Non-pigmented ciliary epithelial cell (primary cell): Measurements from ENCODE around the gene SLC5A6.

Source experiments
- DNase-seq: peaks from one replicate; pipeline ENCODE4 v3.0.0-alpha.2; 2010; ENCODE audit warnings: low read depth

The SLC5A6 gene

DNA sequence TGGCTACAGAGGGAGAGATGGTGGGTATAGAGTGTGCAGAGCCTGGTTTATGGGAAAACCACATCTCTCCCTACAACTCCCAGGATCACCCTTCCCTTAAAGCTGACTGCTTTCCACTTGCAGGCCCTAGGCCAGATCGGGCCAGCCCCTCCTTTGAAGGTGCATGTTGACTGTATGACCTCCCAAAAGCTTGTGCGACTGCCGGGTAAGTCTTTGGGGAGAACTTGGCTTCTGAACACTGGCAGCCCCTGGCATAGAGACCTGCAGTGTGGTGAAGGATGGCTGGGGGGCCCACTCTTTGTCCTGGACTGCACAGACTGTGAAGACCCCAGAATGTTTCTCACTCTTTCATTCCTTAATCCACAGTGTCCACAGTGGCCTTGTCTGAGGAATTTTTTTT is 24.6 kb upstream of the SLC5A6 start:
- DNase-seq = no peak

- no peak for DNase-seq
Observed at GRCh38 chr2:27236136-27236535, 24.1 kb upstream of the SLC5A6 start.

DNA sequence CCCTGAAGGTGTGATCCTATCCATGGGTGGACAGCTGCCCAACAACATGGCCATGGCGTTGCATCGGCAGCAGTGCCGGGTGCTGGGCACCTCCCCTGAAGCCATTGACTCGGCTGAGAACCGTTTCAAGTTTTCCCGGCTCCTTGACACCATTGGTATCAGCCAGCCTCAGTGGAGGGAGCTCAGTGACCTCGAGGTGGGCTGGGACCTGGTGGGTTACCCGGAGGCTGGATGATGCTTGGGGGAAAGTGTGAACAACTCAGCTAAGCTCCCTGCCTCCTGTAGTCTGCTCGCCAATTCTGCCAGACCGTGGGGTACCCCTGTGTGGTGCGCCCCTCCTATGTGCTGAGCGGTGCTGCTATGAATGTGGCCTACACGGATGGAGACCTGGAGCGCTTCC is 21.3 kb upstream of the SLC5A6 start:
- DNase-seq = no peak

GRCh38 chr2:27231921-27232320 is 19.9 kb upstream of the SLC5A6 start:
- no peak for DNase-seq

- no peak for DNase-seq
Observed at GRCh38 chr2:27227501-27227900, 15.4 kb upstream of the SLC5A6 start.

DNA sequence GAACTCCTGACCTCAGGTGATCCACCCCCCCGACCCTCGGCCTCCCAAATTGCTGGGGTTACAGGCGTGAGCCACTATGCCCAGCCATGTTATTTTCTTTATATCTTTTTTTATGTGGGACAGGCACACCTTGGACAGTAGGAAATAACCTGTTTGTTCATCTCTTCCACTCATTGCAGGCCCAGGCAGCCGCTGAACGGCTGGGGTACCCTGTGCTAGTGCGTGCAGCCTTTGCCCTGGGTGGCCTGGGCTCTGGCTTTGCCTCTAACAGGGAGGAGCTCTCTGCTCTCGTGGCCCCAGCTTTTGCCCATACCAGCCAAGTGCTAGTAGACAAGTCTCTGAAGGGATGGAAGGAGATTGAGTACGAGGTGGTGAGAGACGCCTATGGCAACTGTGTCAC is 13.5 kb upstream of the SLC5A6 start:
- no peak for DNase-seq

DNA sequence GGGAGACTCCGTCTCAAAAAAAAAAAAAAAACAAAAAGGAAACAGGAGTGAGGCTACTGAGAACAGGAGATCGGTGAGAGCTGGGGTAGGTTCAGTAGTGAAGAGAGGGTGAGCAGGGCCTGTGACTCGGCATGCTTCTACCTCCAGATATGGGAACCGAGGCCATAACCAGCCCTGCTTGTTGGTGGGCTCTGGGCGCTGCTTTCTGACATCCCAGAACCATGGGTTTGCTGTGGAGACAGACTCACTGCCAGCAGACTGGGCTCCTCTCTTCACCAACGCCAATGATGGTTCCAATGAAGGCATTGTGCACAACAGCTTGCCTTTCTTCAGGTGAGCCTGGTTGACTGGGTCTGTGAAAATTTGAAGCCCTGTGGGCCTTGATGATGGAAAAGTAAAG is 11.3 kb upstream of the SLC5A6 start:
- no peak for DNase-seq

GRCh38 chr2:27222407-27222806 is 10.3 kb upstream of the SLC5A6 start:
- no peak for DNase-seq

DNA sequence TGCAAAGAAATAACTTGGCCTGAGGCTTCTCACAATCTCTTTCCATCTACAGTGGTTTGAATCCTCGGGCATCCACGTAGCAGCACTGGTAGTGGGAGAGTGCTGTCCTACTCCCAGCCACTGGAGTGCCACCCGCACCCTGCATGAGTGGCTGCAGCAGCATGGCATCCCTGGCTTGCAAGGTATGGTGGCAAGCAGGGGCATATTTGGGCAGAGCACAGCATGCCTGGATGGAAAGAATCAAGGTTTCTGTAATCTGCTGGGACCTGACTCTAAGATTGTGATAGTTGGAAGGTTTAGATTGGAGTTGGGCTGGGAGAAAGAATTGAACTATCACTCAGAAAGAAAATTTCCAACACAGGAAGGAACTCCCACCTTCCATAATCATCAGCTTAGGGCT is 9.1 kb upstream of the SLC5A6 start:
- DNase-seq = no peak

DNA sequence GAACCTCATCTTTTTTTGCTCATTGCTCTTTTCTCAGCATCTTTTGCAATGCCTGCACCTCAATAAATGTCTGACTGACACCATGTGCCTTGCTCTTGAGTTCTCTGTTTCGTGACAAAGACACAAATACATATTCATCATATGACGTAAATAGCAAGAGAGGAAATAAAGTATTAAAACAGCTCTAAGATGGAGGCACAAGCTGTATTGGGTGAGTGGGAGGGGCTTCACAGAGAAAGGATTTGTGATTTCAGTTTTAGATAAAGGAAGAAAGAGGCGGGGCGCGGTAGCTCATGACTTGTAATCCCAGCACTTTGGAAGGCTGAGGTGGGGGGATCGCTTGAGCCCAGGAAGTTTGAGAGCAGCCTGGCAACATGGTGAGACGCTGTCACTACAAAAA is 8.0 kb upstream of the SLC5A6 start:
- DNase-seq = no peak

DNA sequence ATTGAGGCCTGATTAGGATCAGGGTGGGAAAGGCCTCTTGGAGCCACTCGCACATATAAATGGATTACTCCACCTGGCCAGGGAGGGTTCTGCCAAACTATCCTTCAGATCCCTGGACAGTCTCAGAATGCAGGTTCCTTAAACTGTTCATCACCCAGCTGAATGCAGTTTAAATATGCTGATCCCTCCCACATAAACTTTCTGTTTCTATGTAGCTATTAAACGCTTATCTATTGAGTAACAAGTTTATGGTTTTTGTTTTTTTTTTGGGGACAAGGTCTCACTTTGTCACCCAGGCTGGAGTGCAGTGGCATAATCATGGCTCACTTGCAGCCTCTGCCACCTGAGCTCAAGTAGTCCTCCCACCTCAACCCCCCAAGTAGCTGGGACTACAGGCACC is 7.0 kb upstream of the SLC5A6 start:
- no peak for DNase-seq

DNA sequence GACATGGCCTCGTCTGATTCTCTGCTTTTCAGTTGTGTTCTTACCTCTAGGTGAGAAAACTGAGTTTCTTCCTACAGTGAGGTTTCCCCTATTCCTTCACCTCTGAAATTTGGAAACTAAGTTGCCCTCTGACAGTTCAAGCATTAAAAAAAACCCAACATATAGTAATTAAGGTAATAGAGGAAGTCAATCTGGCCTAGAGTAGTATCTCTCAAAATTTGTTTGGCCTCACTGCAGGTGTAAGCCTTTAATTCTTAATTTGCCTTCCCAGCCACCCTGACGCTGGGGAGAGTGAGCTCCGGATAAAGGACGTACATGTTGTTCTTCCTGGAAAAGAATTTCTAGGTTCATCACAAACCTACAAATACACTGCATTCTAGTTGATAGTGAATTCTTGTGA is 6.5 kb upstream of the SLC5A6 start:
- no peak for DNase-seq

GRCh38 chr2:27217173-27218121 is 5.4 kb upstream of the SLC5A6 start, which contains the start of gene CAD:
Gene CAD (plus strand): TSS chr2:27217369. CDS start chr2:27217552, 183 bp downstream.
- no peak for DNase-seq

DNA sequence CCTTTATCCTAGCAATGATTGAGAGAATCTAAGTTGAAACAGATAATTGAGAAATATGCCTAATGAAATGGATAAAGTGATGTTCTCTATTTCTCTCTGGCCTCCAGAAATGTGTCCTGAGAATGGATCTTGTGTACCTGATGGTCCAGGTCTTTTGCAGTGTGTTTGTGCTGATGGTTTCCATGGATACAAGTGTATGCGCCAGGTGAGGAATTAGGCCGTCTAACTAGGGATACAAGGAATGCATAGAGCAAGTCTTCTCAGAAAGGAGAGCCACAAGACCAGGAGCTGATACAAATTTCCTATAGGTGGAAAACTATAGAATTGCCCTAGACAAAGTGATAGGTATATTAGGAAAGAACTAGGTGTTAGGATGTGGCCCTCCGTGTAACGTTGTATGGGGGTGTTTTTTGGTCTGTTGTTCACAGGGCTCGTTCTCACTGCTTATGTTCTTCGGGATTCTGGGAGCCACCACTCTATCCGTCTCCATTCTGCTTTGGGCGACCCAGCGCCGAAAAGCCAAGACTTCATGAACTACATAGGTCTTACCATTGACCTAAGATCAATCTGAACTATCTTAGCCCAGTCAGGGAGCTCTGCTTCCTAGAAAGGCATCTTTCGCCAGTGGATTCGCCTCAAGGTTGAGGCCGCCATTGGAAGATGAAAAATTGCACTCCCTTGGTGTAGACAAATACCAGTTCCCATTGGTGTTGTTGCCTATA is 4.5 kb upstream of the SLC5A6 start:
- no peak for DNase-seq

DNA sequence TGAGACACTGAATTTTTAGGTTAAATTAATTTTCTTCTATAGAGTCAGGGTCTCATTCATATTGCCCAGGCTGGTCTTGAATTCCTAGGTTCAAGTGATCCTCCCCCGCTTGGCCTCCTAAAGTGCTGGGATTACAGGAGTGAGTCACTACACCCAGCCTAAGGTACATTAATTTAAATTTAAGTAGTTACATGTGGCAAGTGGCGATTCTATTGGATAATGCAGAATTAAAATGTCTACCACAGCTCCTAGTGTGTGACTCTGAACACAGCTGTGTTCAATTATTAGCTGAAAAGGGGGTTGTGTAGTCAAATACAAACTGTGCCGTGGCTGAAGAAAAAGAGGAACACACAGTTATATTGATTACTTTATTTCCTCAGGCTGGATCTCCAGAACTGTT is 2.9 kb upstream of the SLC5A6 start:
- no peak for DNase-seq

DNA sequence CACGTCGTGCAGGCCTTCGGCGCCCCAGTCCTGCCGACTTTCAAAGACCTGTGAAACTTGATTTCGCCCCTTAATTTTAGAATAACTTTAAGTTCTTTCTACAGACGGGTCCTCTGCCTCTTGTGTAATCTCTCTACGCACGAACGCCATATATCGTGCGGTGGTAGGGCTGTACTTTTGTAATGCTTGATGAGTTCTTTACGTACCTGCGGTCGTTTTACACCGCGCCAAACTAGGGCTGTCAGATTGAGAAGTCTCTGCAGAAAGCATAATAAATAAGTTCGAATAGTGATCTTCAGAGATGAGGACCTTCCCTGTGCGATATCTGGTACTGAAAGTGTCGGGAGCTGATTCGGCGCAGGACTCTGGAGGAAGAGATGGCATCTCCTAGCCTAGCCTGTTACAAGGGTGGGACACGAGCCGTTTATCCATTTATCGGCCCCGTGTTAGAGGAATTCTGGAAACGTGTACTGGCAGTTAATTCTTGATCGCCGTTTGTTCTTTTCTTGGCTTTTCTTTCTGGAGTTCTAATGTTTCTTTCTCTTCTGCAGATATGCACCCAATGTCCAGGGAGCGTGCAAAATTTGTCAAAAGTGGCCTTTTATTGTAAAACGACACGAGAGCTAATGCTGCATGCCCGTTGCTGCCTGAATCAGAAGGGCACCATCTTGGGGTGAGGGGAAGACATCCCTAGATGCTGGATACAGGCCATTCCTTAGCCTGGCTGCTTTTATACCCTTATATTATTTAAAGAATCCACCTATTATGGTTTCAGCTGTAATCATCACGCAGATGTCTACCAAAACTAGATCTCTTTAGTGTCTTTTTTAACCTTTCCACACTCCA is 781 bp upstream of the SLC5A6 start:
- DNase-seq = no peak

DNA sequence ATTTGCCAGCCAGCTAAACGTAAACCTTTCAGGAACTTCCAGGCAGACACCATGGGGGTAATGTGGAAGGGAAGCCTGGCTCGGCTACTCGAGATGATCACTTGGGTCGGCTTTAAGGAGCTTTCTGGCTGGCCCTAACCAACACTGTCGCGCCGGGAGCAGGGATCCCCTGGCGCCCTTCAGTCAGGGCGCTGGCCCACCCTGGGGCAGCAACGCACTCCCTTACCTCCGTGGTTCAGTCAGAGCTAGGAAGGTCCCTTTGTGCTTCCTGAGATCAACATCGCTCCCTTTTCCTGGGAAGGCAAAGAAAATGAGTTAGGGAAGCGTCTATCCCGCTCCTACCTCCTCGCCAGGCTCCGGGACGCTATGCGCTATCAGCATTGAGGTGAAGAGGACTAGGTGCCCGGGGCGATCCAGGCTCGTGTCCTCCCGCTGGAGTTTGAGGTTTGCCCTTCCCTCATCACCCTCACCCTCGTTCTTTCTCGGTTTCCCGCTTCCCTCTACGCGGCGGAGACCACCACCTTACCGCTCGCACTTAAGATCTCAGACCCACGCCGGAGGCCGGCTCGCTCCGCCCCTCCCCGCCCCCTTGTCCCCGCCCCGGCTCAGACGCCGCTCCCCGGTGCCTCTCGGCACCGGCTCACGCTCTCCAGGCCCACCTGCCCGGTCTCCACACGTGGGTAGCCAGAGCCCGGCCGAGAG is 676 bp downstream of the SLC5A6 start:
- no peak for DNase-seq

- DNase-seq = no peak
Observed at GRCh38 chr2:27209621-27210401, 2.3 kb downstream of the SLC5A6 start.

DNA sequence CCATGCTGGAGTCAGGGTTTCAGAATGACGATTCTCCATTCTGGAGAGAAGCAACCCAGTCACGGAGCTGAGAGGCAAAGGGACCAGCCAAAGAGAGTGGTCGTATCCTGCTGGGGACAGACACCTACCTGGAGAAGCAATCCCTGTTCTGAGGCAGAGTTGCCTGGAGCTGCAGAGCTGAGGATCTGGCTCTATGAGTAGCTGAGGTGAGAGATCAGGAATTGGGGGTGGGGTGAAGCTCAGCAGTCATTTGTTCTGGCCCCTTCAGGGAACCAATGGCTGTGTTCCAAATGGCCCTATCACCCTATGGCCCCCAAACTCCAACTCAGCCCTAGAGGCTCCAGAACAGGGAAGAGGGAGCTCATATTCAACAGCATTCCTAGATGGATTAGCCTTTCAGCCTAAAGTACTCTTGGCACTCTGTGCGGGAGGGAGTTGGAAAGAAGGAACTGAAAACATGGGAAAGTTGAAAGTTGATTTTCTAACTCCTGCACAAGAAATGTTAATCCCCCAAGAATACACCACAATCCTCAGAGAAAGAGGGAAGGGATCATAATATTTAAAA is 3.5 kb downstream of the SLC5A6 start:
- no peak for DNase-seq

GRCh38 chr2:27206346-27206745 is 5.7 kb downstream of the SLC5A6 start:
- DNase-seq = no peak

- DNase-seq = no peak
Observed at GRCh38 chr2:27205206-27205605, 6.9 kb downstream of the SLC5A6 start.
